ENCODE measurements around the gene TCF12.
"Not testable (repeated sequence)": the region's sequence is repeated elsewhere in the genome, so short reads cannot be mapped to it uniquely, and the experiment has no call there.

The TCF12 gene

GRCh38 chr15:57005244-57005643 lies 86.8 kb downstream of the TCF12 start:
- no peak for TF ChIP-seq CTCF (IDR thresholded peaks at IDR 0.05; ENCODE audit: low read depth, low read length)
- H3K4me1 ChIP-seq: no peaks in the 10 kb centered on the region; the same call in 1 of the 2 replicates
- H3K9me3 ChIP-seq: no peaks in the 10 kb centered on the region; the same call in 1 of the 2 replicates
- H3K27me3 ChIP-seq: no peaks in the 10 kb centered on the region
- DNase-seq: no peak
- no peaks in the 10 kb centered on the region; the same call in 1 of the 2 replicates for H3K36me3 ChIP-seq
- no peak overlapping the region for H3K4me3 ChIP-seq (ENCODE audit: low read depth, low read length)

GRCh38 chr15:57007797-57008196 lies 89.4 kb downstream of the TCF12 start:
- not testable (repeated sequence) for H3K9me3 ChIP-seq, DNase-seq

GRCh38 chr15:57010724-57011123 lies 92.3 kb downstream of the TCF12 start:
- H3K4me1 ChIP-seq: no peaks in the 10 kb centered on the region
- H3K27me3 ChIP-seq: no peaks in the 10 kb centered on the region
- H3K9me3 ChIP-seq: no peaks in the 10 kb centered on the region; the same call in 1 of the 2 replicates
- no peak for TF ChIP-seq CTCF (IDR thresholded peaks at IDR 0.05; ENCODE audit: low read depth, low read length)
- no peaks in the 10 kb centered on the region for H3K36me3 ChIP-seq
- no peak for DNase-seq
- no peak overlapping the region for H3K4me3 ChIP-seq (ENCODE audit: low read depth, low read length)

More at GRCh38 chr15:57007797-57008196, 89.4 kb downstream of the TCF12 start:
- not testable (repeated sequence) for H3K27me3 ChIP-seq; H3K36me3 ChIP-seq; H3K4me1 ChIP-seq; H3K4me3 ChIP-seq (ENCODE audit: low read depth, low read length)

- Histone ChIP-seq H3K9me3 (no peaks in the 10 kb centered on the region), H3K36me3 (no peaks in the 10 kb centered on the region), H3K27me3 (no peaks in the 10 kb centered on the region), H3K4me1 (no peaks in the 10 kb centered on the region), H3K4me3 (ENCODE audit: low read depth, low read length) (no peak overlapping the region)
- TF ChIP-seq CTCF (IDR thresholded peaks at IDR 0.05; ENCODE audit: low read depth, low read length): no peak
- no peak for DNase-seq
Observed at GRCh38 chr15:57012556-57012955, 94.1 kb downstream of the TCF12 start.

GRCh38 chr15:57014896-57015295 lies 96.5 kb downstream of the TCF12 start:
- peaks cover 15% of the 10 kb centered on the region for H3K4me1 ChIP-seq
- H3K4me3 ChIP-seq (ENCODE audit: low read depth, low read length); H3K36me3 ChIP-seq; H3K9me3 ChIP-seq; DNase-seq; H3K27me3 ChIP-seq: not testable (repeated sequence)

DNA sequence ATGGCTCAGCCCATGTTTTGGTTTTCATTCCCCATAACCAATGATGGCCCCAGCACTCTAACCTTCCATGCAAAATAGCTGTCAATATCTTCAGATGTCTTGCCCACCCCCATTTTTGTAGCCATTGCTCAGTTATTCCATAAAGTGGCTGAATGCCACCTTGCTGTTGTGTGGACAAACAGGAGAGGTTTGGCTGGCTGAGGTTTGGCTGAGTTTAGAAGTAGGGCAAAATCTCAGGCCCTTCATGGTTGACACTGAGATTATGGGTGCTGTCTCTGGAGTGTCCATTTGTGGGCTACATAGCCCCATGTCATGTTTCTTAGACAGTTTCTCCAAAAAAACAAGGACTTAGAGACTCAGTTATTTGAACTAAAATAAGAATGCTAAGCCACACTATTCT lies 96.9 kb downstream of the TCF12 start:
- Histone ChIP-seq H3K27me3 (no peaks in the 10 kb centered on the region), H3K4me3 (ENCODE audit: low read depth, low read length) (no peak overlapping the region), H3K36me3 (no peaks in the 10 kb centered on the region), H3K9me3 (no peaks in the 10 kb centered on the region), H3K4me1 (peaks cover 17% of the 10 kb centered on the region)
- no peak for TF ChIP-seq CTCF (IDR thresholded peaks at IDR 0.05; ENCODE audit: low read depth, low read length)
- no peak for DNase-seq

GRCh38 chr15:57015897-57016296 lies 97.5 kb downstream of the TCF12 start:
- DNase-seq: no peak
- TF ChIP-seq CTCF (IDR thresholded peaks at IDR 0.05; ENCODE audit: low read depth, low read length): no peak
- H3K4me1 ChIP-seq: peaks cover 17% of the 10 kb centered on the region
- no peaks in the 10 kb centered on the region for H3K9me3 ChIP-seq
- no peaks in the 10 kb centered on the region for H3K27me3 ChIP-seq
- H3K36me3 ChIP-seq: no peaks in the 10 kb centered on the region
- H3K4me3 ChIP-seq (ENCODE audit: low read depth, low read length): no peak overlapping the region
